ENCODE data around the gene SLC35F6. TPM values are rescaled to one million over a fixed set of nuclear protein-coding genes. Genes with fewer than 3 reads are reported as not detected.

The SLC35F6 gene
- total and polyA plus RNA-seq, 2 donors (not counting 3 experiments of a cell fraction or from before 2014, with no cell fraction given): 34.6 to 39.8 TPM

- H3K9ac ChIP-seq (replicated peaks; ENCODE audit: extremely low read depth, insufficient read depth, low read length): no peak overlapping the region
- no peaks in the 10 kb centered on the region for H3K9me3 ChIP-seq (replicated peaks; ENCODE audit: control insufficient read depth, insufficient read depth, low read length)
- no peaks in the 10 kb centered on the region for H3K36me3 ChIP-seq (ENCODE audit: control insufficient read depth in 2 of 2, extremely low read depth in 1 of 2, insufficient read depth in 2 of 2, low read length in 2 of 2)
- DNase-seq (ENCODE audit: low read depth, low spot score) (no peak), FAIRE-seq (no peak)
- H2AFZ ChIP-seq (ENCODE audit: low read depth, low read length): no peak overlapping the region
- no peaks in the 10 kb centered on the region for H3K9me1 ChIP-seq (replicated peaks; ENCODE audit: control insufficient read depth, extremely low read depth, insufficient read depth, low read length)
- H4K20me1 ChIP-seq (replicated peaks; ENCODE audit: control insufficient read depth, extremely low read depth, insufficient read depth, low read length): no peaks in the 10 kb centered on the region
- no TSS peak for BruUV-seq (replicated peaks)
- dilution Hi-C loops (cut with MboI; ENCODE audit: extremely low pct_ligation_motif_present, low sequenced_read_pairs): no loop called here
- ChIA-PET CTCF (interaction anchor here (0.7 to 1.1 kb wide), 3 partner anchors 13 to 29 kb away, joined by 3 to 6 read pairs (median 3); no protein-coding TSS in a partner anchor), POLR2A (interaction anchor here (0.6 kb wide), 1 partner anchor 13 kb away, joined by 4 read pairs; no protein-coding TSS in a partner anchor)
- H3K79me2 ChIP-seq (ENCODE audit: control insufficient read depth, insufficient read depth, low read length): no peaks in the 10 kb centered on the region
- no peak overlapping the region for H3K4me3 ChIP-seq (replicated peaks in 1 of 3; ENCODE audit: insufficient read depth in 1 of 3, low read depth in 1 of 3, low read length in 3 of 3)
- H3K4me1 ChIP-seq (ENCODE audit: control insufficient read depth, extremely low read depth, insufficient read depth, low read length): no peaks in the 10 kb centered on the region
- H3K27me3 ChIP-seq (ENCODE audit: control insufficient read depth in 2 of 2, insufficient read depth in 2 of 2, low read length in 2 of 2): peaks cover 0 to 13% of the 10 kb centered on the region in 2 experiments
- no peak for TF ChIP-seq EZH2 (IDR thresholded peaks at IDR 0.05; ENCODE audit: borderline replicate concordance, low read depth, low read length, severe bottlenecking)
- TF ChIP-seq GATA2 (IDR thresholded peaks at IDR 0.05; ENCODE audit: insufficient read depth, insufficient read length, low read depth, low read length): no peak
- no peak for TF ChIP-seq MYC (IDR thresholded peaks at IDR 0.05; ENCODE audit: low read depth, low read length)
- no peak for TF ChIP-seq CTCF (IDR thresholded peaks at IDR 0.05; ENCODE audit: extremely low read depth in 1 of 2, insufficient read depth in 1 of 2, low read depth in 1 of 2, low read length in 2 of 2)
- TF ChIP-seq FOS (IDR thresholded peaks at IDR 0.05; ENCODE audit: borderline replicate concordance, insufficient read depth, low read length): no peak
- no peak for TF ChIP-seq JUN (IDR thresholded peaks at IDR 0.05; ENCODE audit: borderline replicate concordance, insufficient read depth, insufficient read length, low read depth)
- no peak for TF ChIP-seq POLR2A (IDR thresholded peaks at IDR 0.05; ENCODE audit: low read depth, low read length)
- TF ChIP-seq POLR2AphosphoS5 (IDR thresholded peaks at IDR 0.05; ENCODE audit: insufficient read depth, low read depth, low read length): no peak
- no peak for TF ChIP-seq MAX (IDR thresholded peaks at IDR 0.05; ENCODE audit: insufficient read depth, insufficient read length)
- no peak overlapping the region for H3K4me2 ChIP-seq (ENCODE audit: insufficient read depth, low read length)
- intact Hi-C loops (cut with micrococcal nuclease): no loop called here
- no peak overlapping the region for H3K27ac ChIP-seq (ENCODE audit: insufficient read depth, low read depth, low read length)
These were observed 52.8 kb downstream of the SLC35F6 start for GRCh38 chr2:26816893-26817292.

Measured in endothelial cell of umbilical vein (primary cell).